ENCODE results near the gene TMX3. TPM values are rescaled to one million over a fixed set of nuclear protein-coding genes. Genes with fewer than 3 reads are reported as not detected.

The TMX3 gene
- total RNA-seq, 1 experiment from 2014 or later = 21.2 TPM

DNA sequence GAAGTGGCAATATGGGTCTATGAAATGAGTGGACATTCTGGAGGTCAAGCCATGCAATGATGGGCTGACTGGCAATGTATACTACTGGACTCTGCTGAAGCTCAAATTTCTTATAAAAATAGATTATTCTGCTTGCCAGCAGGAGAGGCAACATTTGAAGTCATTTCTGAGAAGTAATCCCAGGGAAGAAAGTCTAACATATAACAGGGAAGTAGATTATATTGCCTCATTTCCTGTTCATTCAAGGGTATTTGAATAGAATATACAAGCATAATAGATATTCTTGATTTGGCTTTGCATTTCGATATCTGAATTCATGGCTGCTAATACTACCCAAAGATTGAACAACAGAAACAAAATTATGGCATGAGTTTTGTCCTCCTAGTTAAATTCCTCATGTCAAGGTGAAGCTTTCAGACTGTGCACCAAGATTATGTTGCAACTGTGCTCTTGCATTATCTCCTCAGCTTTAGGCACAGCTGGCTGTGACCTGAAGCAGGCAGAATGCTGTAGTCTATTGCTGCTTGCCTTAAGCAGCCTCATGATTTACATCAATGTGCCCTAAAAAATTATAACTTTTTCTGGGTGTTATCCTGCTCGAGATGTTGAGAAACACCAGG lies 13.3 kb upstream of the TMX3 start:
- no peak overlapping the region for H2AFZ ChIP-seq
- intact Hi-C loops (cut with micrococcal nuclease; ENCODE audit: unreplicated experiment) = no loop called here
- BruUV-seq (replicated peaks) = no TSS peak
- POLR2A ChIA-PET (ENCODE audit: unreplicated experiment) = no interaction called here
- H3K4me3 ChIP-seq = no peak overlapping the region
- H3K27me3 ChIP-seq (ENCODE audit: insufficient read depth, low read depth) = no peaks in the 10 kb centered on the region
- H3K4me2 ChIP-seq = no peak overlapping the region
- CTCF ChIA-PET = no interaction called here
- H3K79me2 ChIP-seq (ENCODE audit: low read depth) = no peaks in the 10 kb centered on the region
- H3K9me3 ChIP-seq (ENCODE audit: insufficient read depth, low read depth) = no peaks in the 10 kb centered on the region
- DNase-seq = no peak
- H4K20me1 ChIP-seq (ENCODE audit: insufficient read depth) = no peaks in the 10 kb centered on the region
- no peak overlapping the region for H3K27ac ChIP-seq
- H3K36me3 ChIP-seq (ENCODE audit: low read depth) = no peaks in the 10 kb centered on the region
- no peaks in the 10 kb centered on the region for H3K9me2 ChIP-seq (ENCODE audit: insufficient read depth)
- no peaks in the 10 kb centered on the region for H3F3A ChIP-seq (ENCODE audit: insufficient read depth, low read depth)
- H3K4me1 ChIP-seq (replicated peaks; ENCODE audit: insufficient read depth) = no peaks in the 10 kb centered on the region
- TF ChIP-seq EZH2 (IDR thresholded peaks at IDR 0.05; ENCODE audit: low read depth) = no peak
- TF ChIP-seq, protein P1, sequence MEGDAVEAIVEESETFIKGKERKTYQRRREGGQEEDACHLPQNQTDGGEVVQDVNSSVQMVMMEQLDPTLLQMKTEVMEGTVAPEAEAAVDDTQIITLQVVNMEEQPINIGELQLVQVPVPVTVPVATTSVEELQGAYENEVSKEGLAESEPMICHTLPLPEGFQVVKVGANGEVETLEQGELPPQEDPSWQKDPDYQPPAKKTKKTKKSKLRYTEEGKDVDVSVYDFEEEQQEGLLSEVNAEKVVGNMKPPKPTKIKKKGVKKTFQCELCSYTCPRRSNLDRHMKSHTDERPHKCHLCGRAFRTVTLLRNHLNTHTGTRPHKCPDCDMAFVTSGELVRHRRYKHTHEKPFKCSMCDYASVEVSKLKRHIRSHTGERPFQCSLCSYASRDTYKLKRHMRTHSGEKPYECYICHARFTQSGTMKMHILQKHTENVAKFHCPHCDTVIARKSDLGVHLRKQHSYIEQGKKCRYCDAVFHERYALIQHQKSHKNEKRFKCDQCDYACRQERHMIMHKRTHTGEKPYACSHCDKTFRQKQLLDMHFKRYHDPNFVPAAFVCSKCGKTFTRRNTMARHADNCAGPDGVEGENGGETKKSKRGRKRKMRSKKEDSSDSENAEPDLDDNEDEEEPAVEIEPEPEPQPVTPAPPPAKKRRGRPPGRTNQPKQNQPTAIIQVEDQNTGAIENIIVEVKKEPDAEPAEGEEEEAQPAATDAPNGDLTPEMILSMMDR (conservative IDR thresholded peaks at IDR 0.05) = no peak

DNA sequence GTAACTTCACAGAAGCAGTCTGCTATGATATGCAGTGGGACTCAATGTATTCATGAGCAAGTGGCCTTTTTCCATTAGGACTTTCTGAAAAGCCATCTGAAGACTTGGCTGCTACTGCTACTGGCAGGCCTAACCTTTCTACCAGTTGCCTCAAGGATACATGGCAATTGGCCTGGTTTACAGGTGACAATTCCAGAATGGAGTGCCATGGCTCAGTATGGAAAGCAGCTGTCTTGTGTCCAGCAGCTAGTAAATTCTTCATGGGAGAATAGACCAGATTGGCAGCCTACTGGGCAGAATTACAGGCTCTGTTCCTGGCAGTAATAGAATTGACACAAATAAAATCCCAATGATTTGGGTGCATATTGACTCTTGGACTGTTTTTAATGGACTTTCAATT lies 12.6 kb upstream of the TMX3 start:
- Histone ChIP-seq H3K9me2 (ENCODE audit: insufficient read depth) (no peaks in the 10 kb centered on the region), H2AFZ (no peak overlapping the region), H3K4me3 (no peak overlapping the region), H3F3A (ENCODE audit: insufficient read depth, low read depth) (no peaks in the 10 kb centered on the region), H3K9me3 (ENCODE audit: insufficient read depth, low read depth) (no peaks in the 10 kb centered on the region), H3K27ac (no peak overlapping the region), H4K20me1 (ENCODE audit: insufficient read depth) (no peaks in the 10 kb centered on the region), H3K4me2 (no peak overlapping the region), H3K27me3 (ENCODE audit: insufficient read depth, low read depth) (no peaks in the 10 kb centered on the region), H3K79me2 (ENCODE audit: low read depth) (no peaks in the 10 kb centered on the region), H3K4me1 (replicated peaks; ENCODE audit: insufficient read depth) (no peaks in the 10 kb centered on the region), H3K36me3 (ENCODE audit: low read depth) (no peaks in the 10 kb centered on the region)
- ChIA-PET POLR2A (ENCODE audit: unreplicated experiment) (no interaction called here), CTCF (no interaction called here)
- intact Hi-C loops (cut with micrococcal nuclease; ENCODE audit: unreplicated experiment) = no loop called here
- TF ChIP-seq, protein P1 (conservative IDR thresholded peaks at IDR 0.05) = no peak
- TF ChIP-seq EZH2 (IDR thresholded peaks at IDR 0.05; ENCODE audit: low read depth) = no peak
- no peak for DNase-seq
- no TSS peak for BruUV-seq (replicated peaks)

DNA sequence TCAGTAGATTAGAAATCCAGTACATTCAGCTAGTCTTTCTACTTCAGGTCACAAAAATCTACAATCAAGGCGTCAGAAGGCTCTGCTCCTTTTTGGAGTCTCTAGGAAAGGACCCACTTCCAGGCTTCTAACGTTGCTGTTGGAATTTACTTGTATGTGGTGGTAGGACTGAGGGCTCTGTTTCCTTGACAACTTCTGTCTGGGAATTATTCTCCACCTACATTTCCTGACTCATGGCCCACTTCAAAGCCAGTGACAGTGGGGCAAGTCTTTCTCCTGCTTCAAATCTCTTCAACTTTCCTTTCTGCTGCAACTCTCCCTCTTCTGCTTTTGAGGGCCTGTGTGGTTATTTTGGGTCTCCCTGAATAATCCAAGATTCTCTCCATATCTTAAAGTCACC lies 10.4 kb upstream of the TMX3 start:
- no peaks in the 10 kb centered on the region for H3K4me1 ChIP-seq (replicated peaks; ENCODE audit: insufficient read depth)
- CTCF ChIA-PET = no interaction called here
- intact Hi-C loops (cut with micrococcal nuclease; ENCODE audit: unreplicated experiment) = no loop called here
- H3K9me2 ChIP-seq (ENCODE audit: insufficient read depth) = no peaks in the 10 kb centered on the region
- no TSS peak for BruUV-seq (replicated peaks)
- no peaks in the 10 kb centered on the region for H4K20me1 ChIP-seq (ENCODE audit: insufficient read depth)
- DNase-seq = no peak
- no peak overlapping the region for H2AFZ ChIP-seq
- no peak overlapping the region for H3K4me2 ChIP-seq
- H3K79me2 ChIP-seq (ENCODE audit: low read depth) = no peaks in the 10 kb centered on the region
- H3F3A ChIP-seq (ENCODE audit: insufficient read depth, low read depth) = no peaks in the 10 kb centered on the region
- POLR2A ChIA-PET (ENCODE audit: unreplicated experiment) = no interaction called here
- no peaks in the 10 kb centered on the region for H3K27me3 ChIP-seq (ENCODE audit: insufficient read depth, low read depth)
- H3K27ac ChIP-seq = no peak overlapping the region
- H3K4me3 ChIP-seq = no peak overlapping the region
- no peaks in the 10 kb centered on the region for H3K9me3 ChIP-seq (ENCODE audit: insufficient read depth, low read depth)
- H3K36me3 ChIP-seq (ENCODE audit: low read depth) = no peaks in the 10 kb centered on the region
- no peak for TF ChIP-seq EZH2 (IDR thresholded peaks at IDR 0.05; ENCODE audit: low read depth)
- TF ChIP-seq, protein P1 (conservative IDR thresholded peaks at IDR 0.05) = no peak
